NCI-H2107 treated with DMSO at 0.1 percent for 48 hours (cell line): Measurements from ENCODE around the gene THSD7A.
A peak's percentile ranks its signal among the peaks of the same experiment; 100 is the strongest.
"Not testable (repeated sequence)": the region's sequence is repeated elsewhere in the genome, so short reads cannot be mapped to it uniquely, and the experiment has no call there.

Experiments
- DNase-seq: peaks from one replicate; lab custom pipeline; 2025; ENCODE audit not compliant: unreplicated experiment; lab: John Stamatoyannopoulos, UW

Gene THSD7A

DNA sequence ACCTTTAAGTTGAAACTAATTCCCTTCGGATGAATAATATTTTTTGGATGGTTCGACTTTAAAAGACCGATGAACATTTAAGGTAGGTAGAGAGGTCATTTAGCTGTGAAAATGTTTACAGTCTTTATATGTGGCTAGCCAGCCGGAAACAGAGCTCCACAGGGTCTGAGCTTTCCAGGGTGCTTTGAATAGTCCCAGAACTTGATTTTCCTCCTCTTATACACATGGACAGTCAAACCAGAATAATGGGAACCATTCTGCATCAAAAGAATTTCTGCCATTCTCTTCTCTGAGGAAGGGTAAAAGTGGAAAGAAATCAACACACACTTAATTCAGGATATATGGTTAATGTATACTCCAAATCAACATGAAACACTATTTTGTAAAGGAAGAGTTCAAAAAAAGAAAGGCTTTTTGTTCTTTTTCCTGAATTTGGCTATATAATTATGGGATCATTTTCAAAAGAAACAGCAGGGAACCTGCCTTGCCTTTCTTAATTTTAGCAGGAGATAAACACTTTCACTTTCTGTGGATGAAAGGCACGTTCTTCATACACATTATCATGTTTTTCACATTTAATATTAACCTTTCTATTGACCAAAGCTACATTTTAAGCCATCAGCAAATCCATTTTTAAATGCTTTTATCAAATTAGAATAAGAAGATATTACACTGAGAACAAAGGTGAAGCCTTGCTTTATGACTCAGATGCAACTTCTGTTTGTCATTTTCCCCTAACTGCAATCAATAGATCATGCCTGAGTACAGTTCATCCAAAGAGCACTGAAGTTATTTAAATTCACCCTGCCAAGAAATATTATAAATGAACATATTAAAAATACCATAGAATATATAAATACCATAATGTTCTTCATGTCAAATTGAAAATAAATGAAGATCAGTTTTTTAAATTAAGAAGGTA is 307.3 kb downstream of the THSD7A start:
- peak; percentile 14 for DNase-seq

DNA sequence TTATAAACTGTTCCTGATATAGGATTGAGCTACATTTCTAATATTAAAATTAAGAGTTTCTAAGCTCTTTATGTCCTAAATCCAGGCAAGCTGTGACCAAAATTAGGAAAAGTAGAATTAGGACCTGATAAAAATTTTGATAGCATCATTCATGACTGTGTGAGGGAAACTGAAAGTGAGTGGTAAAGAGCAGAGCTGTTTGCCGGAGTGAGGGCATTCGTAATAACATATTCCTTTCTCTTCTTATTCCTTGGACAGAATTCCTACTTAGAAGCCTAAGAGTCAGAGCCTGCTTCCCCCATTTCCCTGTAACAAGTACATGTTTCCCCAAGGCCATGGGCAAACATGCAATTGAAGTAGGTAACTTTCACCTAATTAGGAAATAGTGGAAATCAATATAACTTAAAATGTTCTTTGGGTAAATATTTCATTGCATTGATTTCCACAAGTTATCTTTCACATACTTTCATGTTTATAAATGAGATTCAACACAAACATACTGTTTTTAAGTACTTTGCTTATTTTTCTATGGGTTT is 310.0 kb downstream of the THSD7A start:
- not testable (repeated sequence) for DNase-seq

DNA sequence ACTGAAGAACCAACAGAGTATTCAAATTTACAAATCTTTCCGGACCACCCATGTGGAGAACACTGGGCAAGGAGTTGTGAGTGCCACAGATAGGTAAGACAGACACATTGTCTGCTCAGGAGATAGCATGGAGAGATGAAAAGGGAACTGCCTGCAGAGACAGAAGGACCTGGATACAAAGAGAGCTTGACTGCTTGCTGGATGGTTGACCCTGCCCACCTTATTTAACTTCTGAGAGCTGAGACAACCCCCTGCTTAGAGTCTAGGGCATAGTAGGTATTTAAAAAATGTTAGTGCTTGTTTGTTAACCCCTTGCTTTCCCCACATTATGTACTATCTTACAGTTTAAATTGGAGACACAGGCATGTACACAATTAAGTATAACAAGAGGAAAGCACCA is 314.1 kb downstream of the THSD7A start:
- no peak for DNase-seq

DNA sequence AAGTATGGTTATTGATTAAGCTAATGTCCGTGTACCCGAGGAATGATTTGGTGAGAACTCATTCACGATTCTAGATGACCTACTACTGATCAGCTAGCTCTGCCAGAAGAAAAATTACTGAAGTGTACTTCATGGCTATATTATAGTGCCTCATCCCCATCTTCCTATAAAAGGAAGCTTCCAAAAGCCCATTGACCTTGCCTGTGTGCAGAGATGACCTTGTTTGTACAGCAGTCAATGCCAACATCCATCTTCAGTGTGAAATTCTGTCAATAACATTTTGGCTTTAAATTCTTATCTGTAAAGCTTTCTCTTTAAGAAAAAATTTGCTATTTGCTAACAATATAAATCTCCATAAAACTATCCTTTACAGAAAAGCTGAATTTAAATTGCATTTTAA is 315.7 kb downstream of the THSD7A start:
- DNase-seq: no peak

DNA sequence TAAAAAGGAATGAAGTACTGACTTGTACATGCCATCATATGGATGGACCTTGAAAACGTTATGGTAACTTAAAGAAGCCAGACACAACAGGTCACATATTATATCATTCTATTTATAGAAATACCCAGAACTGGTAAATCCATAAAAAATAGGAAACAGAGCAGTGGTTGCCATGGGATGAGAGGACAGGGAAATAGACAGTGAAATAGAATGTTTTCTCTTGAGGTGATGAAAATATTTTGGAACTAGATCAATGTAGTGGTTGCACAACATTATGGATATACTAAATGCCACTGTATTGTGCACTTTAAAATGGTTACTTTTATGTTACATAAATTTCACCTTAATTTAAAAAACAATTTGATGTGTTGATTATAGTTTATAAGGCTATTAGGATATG is 318.5 kb downstream of the THSD7A start:
- DNase-seq: no peak

DNA sequence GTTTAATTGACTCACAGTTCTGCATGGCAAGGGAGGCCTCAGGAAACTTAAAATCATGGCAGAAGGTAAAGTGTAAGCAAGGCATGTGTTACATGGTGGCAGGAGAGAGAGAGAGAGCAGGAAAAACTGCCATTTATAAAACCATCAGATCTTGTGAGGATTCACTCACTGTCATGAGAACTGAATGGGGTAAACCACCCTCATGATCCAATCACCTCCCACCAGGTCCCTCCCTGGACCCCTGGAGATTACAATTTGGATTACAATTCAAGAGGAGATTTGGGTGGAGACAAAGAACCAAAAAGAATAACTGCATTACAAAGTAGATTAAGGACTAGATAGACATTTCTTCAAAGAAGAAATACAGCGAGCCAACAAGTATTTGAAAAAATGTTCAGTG is 324.1 kb downstream of the THSD7A start:
- DNase-seq: no peak

DNA sequence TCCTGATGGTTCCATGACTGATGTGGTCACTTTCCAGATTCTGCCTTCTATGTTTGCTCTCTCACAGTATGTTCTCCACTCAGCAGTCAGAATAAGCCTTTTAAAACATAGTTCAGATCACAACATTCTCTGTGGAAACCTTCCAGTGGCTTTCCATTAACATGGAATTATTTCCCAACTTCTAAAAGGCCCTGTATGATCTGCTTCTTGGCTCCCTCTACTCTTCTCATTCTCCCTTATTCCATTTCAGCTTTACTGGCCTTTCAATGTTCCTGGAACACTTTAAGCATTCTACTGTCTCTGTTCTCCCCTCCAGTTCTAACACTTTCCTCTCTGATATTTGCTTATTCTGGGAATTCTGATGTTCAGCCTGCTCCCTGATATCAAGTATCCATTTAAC is 325.6 kb downstream of the THSD7A start:
- DNase-seq: no peak

DNA sequence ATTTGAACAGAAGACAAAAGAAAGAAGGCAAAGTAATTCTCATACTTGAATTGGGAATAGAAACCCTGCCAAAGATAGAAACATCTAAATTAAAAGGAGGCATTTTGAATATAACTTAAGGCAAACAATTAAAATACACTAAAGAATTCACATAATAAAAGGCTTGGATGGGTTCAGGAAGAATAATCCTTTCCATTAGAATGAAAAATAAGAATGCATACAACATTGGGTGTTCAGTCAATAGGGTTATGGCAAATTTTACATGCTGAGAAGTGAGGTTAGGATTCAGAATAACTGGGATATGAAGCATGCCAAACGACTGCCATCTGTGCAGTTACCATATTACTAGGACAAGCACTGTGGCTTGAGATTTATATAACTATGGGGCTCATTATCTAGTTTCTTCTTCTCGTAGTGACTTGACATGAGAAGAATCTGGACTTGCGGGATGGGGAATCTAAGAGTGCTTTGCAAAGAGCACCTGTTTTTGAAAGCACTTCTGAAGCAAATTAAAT is 326.5 kb downstream of the THSD7A start:
- no peak for DNase-seq

DNA sequence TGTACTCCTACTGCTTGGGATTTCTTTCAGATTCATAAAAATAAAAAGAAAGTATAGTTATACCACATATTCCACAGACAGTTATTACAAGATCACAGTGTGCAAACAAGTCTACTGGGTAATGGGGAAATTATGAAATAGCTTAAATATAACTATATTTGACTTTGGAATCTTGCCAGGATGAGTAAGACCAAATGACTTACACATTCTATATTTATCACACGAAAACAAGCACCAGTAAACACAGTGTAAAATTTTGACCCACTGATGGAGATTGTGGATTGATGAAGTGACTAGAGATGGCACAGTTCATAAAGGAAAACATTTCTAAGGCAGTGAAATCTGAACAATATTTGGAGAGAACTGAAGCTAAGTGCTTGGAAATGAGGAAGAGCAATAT is 339.7 kb downstream of the THSD7A start:
- no peak for DNase-seq

DNA sequence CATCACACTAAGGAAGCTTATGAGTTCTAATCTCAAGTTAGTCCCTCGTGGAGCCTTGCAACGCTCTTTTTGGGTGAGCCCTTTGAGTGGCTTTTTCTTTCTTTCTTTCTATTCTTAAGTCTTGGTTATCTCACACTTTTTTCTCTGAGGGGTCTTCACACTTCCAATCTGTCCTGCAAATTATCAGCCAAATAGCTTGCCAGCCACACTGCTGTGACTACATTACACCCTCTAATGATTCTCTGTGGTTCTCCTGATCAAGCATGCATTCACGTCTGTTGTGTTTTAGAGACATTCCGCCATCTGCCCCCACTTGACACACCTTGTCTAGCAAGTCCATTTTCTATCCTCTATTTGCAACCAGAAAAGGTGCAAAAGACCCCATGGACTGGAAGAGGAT is 340.2 kb downstream of the THSD7A start:
- DNase-seq: no peak

DNA sequence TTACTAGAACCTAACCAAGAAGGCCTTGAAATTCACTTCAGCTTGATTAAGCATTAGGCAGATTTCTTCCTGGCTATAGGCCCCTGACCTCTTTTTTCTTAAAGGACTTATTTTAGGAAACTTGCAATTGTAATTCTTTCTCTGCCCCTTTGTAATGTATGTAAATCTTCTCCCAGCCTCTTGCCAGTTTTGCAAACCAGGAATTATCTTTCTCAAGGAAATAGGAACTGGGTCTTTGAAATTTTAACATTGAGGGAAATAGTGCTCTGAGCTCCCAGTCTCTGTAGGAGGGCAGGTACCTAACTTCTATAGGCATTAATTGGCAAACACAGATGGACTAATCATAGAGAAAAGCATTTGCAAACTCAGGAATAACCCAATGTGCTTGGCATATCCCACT is 342.7 kb downstream of the THSD7A start:
- DNase-seq: no peak

DNA sequence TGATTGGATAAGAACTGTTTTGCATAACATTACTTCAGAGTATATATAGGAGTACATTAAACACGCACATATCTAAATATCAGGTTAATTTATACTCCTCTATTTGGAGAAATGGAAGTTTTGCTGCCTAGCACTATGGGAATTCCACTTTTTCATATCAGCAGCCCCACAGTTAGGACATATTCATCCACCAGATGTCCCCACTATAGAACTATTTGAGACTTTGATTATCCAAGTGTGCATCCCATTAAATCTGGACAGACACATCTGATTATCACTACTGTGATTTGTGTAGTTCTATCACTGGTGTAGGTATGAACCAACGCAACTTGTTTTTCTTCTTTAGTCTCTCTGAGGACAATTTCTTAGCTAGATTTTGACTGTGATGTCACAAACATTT is 345.7 kb downstream of the THSD7A start:
- no peak for DNase-seq

DNA sequence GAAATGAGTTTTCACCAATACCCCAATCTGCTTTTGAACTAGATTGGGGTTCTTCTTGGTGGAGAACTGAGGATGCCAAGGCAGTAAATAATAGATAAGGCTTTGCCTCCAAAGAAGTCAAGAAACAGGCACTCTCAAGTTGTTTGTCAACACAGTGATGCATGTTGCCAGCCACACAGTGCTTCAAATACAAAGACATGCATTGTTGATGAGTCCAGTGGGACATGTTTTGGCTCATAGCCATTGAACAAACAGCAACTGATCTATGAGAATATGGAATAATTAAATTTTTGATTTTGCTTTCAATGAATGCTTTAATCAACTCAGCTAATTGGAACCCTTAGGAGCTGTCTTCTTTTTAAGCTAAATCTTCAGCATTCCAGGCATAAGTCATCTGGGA is 346.4 kb downstream of the THSD7A start:
- DNase-seq: no peak

DNA sequence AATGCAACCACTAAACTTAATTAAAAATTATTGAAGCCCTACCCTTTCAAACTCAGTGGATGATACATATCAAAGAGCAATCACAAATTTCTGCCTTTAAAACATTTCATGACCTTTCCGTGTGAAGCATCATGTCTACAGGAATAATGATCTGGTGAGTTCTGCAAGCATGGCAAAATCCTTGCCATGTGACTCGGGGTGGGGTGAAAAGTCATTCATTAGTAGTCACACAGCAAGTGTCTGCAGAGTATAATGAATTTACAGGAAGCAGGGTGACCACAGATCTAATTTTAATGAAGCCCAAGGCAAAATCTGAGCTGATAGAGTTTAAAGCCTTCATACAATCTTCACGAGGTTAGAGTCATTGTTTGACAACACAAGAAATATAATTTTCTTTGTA is 351.9 kb downstream of the THSD7A start:
- no peak for DNase-seq

DNA sequence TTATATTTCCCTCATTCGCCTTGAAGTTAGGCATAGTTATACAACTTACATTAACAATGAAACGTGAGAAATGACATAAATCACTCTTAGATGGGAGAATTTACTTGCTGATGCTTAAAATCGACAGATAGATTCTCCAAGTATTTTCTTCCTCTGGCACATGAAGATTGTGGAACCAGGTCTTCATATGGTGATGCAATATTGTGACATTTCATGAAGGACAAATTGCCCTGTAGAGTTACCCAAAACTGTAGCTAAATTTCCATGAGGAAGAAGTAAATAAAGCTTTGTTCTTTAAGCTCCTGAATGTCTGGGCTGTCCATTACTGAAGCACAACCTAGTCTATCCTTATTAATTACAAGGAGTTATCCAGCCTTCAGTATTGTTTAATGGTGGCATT is 353.1 kb downstream of the THSD7A start:
- DNase-seq: no peak

DNA sequence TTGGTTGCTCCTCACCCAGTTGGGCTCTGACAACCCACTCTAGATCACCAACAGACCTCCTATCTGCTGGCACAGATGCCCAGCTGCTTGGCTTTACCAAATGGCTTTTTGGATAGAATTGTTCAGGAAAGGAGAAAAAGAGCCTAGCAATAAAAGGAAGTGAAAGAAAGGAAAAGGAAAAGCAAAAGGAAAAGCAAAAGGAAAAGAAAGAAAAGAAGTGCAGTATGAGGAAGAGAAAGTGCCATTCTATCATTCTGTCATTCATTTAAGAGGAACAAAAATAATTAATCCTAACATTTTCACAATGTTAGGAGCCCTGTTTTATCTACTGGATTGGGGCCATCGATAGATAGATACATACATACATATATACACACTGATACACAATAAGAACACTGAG is 353.6 kb downstream of the THSD7A start:
- no peak for DNase-seq

DNA sequence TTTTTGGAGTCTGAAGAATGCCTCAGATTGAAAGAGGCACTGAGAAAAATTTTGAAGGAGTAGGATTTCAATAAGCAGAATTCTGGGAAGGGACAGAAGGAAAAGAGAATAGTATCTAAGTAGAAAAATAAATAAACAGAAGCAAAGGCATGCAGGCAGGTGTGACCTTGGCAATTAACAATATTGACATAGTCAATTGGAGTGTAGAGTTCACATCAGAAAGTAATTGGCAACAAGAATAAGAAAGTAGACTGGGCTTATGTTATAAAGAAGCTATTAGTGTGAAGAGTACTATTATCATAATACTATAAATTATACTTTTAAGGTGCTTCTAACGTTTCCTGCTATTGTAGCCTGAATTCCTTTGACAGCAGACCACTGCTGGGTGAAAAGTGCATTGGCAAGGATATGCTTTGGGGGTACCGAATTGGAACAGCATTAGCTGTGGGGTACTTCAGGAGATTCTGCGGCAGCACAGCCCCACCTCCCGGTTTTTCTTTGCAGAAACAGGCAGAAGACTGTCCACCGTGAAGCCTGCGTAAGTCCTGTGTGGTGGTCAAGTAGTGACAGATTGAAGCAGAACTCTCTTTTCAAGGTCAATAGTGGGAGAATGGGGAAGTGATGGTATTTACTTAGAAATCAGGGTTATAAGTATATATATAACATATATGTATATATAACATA is 357.0 kb downstream of the THSD7A start:
- DNase-seq: no peak

DNA sequence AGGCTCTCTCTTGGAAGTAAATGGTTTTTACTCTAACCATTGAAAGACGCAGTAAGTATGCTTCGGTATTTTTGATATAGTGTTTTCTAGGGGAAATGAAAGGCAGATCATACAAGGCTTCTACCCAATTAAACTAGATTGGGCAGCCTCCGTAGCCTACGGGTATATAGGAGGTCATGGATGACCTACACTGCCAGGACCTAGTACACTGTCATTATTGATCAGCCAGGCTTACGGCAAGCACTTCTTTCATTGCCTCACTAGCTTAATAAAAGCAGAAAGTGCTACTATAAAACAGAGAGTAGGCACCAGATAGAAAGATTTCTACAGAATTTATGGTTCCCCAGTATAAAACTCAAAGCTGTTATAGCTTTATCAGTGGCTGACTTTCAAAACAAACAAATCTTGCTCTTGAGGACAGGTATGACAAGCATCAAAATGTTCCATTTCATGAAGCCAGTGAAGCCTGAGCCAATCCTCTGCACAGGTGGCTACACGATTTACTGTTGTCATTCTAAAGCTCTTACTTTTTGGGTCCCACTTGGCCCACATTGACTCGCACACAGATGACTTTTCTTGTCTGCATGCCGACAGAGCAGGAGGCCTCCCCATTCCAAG is 358.1 kb downstream of the THSD7A start:
- DNase-seq: no peak

DNA sequence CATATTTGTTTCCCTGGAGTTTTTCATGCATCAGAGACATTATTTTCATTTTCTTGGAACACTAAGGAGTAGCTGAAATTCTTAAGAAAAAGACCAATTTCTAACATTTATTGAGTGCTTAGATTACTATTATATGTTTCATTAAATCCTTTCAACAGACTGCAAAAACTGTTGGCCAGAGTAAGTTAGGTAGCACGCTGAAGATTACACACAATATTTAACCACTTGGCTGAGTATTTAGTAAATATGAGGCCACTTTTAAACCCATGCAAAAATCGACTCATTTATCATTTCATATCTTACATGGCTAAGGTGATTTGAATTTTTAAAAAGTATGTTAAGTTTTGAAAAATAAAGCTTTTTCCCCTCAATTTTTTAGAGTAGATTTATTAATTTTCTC is 358.8 kb downstream of the THSD7A start:
- DNase-seq: no peak

DNA sequence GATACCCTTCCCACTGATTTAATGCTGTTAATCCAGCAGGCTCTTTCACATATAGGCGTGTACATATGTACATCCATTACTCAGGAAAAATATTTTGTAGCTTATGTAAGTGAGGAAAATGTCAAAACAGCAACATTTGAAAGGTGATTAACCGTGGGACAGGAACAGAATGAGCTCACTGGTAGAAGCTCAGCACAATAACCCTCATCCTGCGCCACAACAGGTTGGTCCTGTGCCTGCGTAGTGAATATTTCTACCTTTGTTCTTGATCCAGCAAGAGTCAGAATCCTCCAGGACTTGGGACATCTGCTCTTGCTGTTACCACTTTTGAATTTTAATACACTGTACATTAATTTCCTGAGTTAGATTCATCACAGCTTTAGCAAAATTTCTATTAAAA is 359.4 kb downstream of the THSD7A start:
- no peak for DNase-seq

DNA sequence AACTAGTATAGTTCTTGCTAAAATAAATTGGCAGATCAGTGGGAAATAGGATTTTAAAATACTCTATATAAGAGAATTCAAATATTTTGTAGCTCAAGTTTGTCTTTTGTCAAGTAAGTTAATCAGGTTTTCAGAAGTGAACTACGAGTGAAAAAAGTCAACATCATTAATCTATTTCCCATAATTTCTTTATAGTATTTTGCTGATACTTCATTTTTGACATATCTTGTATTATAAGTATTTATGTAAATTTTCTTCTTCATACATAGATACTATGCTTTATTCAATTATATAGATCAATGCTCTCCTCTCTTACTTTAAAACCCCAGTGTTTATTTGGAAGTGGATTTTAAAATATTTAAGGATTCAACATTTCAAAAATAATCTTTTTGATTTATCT is 360.7 kb downstream of the THSD7A start:
- DNase-seq: no peak
